GM19035 (cell line): ENCODE measurements around the gene ANKMY2.
"Not testable (repeated sequence)": the region's sequence is repeated elsewhere in the genome, so short reads cannot be mapped to it uniquely, and the experiment has no call there.

Experiments
- ATAC-seq: cut with Tn5 transposase; IDR thresholded peaks from one replicate; pipeline ENCODE4 v1.9.1; 2021; ENCODE audit not compliant: unreplicated experiment

The ANKMY2 gene

DNA sequence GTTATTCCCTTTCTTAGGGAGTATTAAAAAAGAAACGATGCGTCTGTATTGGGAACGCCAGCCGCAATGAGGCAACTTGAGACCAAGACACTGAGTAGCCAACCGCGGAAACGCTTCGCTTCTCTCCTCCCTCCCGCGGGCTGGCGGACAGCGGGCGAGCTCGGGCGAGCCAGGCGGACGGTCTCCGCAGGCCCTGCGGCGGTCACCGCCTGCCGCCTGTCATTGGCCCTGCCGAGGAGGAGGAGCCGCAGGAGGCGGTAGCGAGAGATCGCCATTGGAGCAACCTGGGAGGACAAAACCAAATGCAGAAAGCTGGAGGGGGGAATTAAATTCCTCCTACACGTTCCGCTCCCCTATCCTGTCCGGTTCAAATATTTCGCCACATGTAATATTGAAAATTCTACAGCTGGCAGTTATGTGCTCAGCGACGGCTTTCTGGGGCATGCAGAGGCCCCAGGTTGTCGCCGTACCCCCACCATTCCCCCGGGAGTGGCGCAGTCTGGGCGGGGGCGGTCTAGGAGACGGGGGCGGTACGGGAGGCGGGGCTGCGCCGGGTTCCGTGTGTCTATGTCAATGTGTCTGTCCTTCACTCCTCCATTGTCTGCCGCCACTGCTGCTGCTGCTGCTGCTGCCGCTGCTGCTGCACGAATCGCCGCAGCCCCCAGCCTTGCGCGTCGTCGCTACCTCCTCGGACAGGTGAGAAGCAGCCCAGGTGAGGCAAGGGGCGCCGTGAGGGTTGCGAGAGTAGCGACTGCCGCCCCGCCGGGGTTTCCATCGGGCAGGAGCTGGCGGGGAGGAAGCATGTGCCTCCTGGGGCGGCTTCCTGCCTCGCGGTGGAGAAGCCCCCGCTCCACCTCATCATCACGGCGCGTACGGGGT, at the start of gene ANKMY2, which contains the start of gene BZW2:
ANKMY2 (minus strand) TSS at position 162 of the 879 bp plus-strand sequence. CDS start 181 bp downstream, outside the sequence.
BZW2 (plus strand) TSS at position 589 of the 879 bp plus-strand sequence. CDS start 19,263 bp downstream, outside the sequence.
- peak; percentile 98 for ATAC-seq

DNA sequence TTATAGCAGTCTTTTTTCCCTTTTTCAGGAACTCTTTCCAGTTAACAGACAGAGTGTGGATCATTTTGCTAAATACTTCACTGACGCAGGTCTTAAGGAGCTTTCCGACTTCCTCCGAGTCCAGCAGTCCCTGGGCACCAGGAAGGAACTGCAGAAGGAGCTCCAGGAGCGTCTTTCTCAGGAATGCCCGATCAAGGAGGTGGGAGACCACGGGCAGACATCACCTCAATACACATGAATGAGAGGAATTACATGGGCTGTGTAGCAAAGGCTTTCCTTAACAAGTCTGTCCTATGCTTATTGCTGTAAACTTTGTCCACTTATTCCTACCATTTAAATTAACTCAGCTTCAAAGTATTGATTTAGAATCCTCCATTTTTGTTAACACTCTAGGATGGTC, 49.3 kb upstream of the ANKMY2 start:
- no peak for ATAC-seq

DNA sequence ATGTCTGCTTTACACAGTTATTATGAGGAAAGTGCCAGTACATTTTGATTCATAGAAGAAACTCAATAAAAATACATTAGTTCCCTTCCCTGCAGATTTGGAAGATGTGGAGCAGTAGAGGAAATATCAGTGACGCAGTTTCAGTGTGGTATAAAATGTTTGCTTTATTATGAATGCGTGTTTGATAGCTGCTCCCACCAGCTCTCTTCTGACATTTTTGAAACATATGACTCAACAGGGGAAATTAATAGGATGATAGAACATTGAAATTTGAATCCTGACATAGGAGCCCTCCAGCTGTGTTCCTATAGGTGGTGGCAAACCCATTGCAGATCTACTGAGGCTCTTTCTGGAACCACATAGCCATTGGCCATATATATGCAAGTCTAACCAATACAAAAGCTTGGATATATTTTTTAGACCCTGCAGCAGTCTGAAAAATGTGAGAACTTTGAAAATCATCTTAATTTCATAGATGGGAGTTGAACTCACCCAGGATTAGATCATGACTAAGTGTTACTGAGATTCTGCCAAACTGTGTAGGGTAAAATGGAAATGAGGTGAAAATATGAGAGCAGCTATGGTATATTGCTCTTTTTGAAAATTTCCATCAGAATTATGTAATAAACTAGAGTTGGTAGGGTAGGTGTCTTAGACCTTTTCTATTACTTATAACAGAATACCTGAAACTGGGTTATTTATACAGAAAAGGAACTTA, 48.2 kb upstream of the ANKMY2 start:
- ATAC-seq = no peak

DNA sequence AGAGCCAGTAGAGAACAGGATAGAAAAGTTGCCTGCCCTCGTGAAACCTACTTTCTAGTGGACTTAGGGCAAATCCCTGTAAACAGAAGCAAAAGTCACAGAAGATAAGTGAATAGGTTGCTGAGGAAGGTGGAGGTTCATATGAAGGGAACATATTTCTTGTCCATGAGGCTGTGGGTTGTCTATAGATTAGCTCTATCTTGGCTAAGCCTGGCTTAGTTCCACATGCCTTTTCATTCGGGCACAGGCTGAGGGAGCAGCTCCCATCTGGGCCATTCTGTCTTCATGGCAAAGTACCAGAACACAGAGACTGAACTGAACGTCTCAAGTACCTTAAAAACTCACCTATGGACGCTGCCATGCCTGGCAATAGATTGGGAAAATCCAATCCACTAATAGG, 45.7 kb upstream of the ANKMY2 start:
- no peak for ATAC-seq

- ATAC-seq = no peak
Observed at GRCh38 chr7:16688249-16688648, 42.7 kb upstream of the ANKMY2 start.

DNA sequence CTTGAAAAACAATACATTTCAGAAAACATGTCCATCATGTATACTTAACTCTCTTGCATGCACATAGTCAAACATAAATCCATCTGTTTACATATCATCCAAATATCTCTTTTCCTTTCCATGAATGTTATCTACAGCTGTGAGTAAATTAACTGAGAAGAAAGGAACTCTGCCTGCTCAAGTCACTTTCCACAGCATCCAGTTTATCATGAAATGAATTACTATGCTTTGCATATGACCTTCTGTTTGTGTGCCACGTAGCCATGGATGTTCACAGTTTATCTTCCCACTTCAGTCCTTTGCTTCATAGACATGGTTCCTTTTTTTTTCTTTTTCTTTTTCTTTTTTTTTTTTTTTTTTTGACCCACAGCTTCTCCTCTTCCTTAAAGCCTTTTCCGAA, 40.0 kb upstream of the ANKMY2 start:
- ATAC-seq = no peak

- no peak for ATAC-seq
Observed at GRCh38 chr7:16684935-16685334, 39.4 kb upstream of the ANKMY2 start.

DNA sequence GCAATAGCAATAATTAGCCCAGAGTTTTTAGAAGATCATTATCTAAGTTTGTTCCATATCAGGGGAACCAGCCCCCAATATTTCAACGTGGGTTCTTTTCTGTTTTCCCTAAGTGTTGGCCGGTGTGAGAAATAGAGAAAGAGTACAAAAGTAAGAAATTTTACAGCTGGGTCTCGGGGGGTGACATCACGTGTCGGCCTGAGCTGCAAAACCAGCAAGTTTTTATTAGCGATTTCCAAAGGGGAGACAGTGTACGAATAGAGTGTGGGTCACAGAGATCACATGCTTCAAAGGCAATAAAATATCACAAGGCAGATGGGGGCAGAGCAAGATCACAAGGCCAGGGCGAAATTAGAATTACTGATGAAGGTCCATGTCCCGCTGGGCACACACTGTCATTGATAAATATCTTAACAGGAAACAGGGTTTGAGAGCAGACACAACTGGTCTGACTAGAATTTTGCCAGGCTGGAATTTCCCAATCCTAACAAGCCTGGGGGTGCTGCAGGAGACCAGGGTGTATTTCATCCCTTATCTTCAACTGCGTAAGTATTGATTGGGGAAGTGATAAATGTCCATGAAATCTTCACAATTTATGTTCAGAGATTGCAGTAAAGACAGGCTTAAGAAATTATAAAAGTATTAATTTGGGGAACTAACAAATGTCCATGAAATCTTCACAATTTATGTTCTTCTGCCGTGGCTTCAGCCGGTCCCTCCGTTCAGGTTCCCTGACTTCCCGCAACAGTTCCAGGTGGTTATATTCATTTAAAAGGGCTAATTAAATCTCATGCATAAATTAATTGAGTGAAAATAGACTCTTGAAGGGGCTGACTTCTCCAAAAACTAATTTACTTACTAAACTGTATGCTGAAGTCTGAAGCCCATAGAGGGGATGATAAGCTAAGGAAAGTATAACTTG, 33.4 kb upstream of the ANKMY2 start:
- ATAC-seq = not testable (repeated sequence)

DNA sequence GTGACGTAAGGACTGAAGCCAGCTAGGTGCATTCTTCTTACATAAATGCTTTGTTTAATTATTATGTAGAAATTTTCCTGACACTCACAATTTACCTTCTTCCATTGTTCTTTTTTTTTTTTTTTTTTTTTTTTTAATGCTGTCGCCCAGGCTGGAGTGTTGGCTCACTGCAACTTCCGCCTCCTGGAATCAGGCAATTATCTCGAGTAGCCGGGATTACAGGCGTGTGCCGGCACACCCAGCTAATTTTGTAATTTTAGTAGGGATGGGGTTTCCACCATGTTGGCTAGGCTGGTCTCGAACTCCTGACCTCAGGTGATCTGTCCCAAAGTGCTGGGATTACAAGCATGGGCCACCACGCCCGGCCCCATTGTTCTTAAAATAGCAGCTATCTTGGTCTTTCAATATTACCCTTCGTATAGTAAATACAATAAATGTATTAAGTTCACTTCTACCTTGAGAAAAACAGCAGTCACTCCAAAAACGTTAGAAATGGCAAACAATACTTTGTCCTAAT, 32.5 kb upstream of the ANKMY2 start:
- no peak for ATAC-seq

- ATAC-seq = no peak
Observed at GRCh38 chr7:16675277-16675676, 29.7 kb upstream of the ANKMY2 start.

GRCh38 chr7:16671811-16672210, 26.3 kb upstream of the ANKMY2 start:
- no peak for ATAC-seq

- ATAC-seq = no peak
Observed at GRCh38 chr7:16670731-16671344, 25.3 kb upstream of the ANKMY2 start.

DNA sequence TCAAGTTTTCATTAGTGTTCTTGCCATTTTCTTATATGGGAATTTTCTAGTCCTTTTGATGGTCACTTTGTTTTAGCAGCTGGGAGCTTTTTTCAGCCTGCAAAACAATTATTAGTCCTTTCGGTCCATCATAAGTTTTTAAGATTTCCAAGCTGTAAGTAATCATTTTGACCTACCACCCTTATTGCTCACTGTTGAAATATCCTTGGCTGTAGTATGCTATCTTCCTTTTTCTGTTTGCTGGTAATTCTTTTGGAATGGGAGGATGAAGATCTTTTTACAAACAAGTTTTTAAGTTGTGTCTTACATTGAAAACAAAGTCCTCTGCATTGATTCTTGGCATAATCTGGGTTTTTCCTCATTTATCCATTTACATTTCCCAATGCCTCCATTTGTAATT, 24.5 kb upstream of the ANKMY2 start:
- ATAC-seq = no peak

DNA sequence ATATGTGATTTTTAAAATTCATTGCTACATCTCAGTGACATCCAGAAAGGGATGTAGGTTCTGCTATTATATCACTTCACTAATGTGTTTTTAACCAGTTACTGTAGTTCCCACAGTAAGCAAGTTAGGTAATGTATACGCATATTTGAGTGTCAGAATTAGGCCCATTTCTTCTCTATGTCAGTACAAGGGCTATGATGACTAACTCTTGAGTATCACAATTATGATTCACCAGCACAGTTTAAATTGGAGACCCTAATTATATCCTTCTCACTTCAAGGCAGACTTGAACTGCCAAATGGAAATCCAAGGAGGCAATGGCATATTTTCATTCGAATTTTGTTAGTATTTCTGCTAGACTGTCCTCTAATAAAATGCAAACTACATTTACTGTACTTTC, 24.0 kb upstream of the ANKMY2 start:
- ATAC-seq = no peak

- ATAC-seq = no peak
Observed at GRCh38 chr7:16668978-16669377, 23.4 kb upstream of the ANKMY2 start.

GRCh38 chr7:16668049-16668858, 22.7 kb upstream of the ANKMY2 start:
- ATAC-seq = no peak

- ATAC-seq = no peak
Observed at GRCh38 chr7:16667355-16667754, 21.8 kb upstream of the ANKMY2 start.

- ATAC-seq = no peak
Observed at GRCh38 chr7:16661924-16662323, 16.4 kb upstream of the ANKMY2 start.

DNA sequence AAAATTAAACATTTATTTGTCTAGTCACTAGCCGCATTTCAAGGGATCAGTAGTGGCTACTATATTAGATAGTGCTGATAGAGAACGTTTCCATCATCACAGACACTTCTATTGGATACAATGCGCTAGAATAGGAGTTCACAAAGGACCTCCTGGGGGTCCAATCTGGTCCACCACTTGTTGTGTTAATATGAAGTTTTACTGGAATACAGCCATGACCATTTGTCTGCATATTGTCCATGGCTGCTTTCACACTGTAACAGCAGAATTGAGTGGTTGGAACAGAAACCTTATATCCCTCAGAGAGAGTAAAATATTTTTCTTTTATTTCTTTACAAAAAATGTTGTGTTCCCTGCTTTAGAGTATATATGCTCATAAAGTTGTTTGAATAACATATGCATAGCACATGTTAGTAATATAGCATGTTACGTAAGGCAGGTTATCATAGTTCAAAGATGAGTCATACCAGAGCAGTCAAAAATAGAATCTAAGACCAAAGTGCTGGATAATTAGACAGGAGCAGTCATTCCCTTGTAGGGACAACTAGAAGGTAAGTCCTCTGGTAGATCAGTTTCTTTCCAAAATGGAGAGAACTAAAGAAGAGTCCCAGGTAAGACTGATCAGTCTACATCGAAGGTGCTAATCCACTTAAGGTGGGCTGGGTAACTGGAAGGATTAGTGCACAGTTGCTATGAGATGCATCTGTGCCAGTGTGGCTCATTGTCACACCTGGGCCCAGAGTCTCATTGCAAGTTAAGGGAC, 15.3 kb upstream of the ANKMY2 start:
- no peak for ATAC-seq
